Hepatocyte (in vitro differentiated cells): ENCODE data around the gene CAPRIN1. TPM values are rescaled to one million over a fixed set of nuclear protein-coding genes. Genes with fewer than 3 reads are reported as not detected.
"Not testable (repeated sequence)": the region's sequence is repeated elsewhere in the genome, so short reads cannot be mapped to it uniquely, and the experiment has no call there.

Experiments
- DNase-seq: peaks from one replicate; pipeline ENCODE4 v3.0.0-alpha.2; 2016; ENCODE audit warnings: low spot score
- H2AFZ ChIP-seq: fragments of 200-600 bp; sonication (generic); 2 replicates; pipeline ENCODE4 v1.6.0; 2016; ENCODE audit warnings: antibody characterized with exemption, mild to moderate bottlenecking
- H3K27ac ChIP-seq: fragments of 200-600 bp; sonication (generic); 2 replicates; pipeline ENCODE4 v1.5.1; 2016; ENCODE audit warnings: mild to moderate bottlenecking
- H3K27me3 ChIP-seq: fragments of 200-600 bp; sonication (generic); 2 replicates; pipeline ENCODE4 v1.6.1; 2016
- H3K36me3 ChIP-seq: fragments of 200-600 bp; sonication (generic); replicated peaks from 2 replicates; pipeline ENCODE4 v1.5.1; 2016; ENCODE audit warnings: low read depth; ENCODE audit not compliant: insufficient read depth
- H3K4me1 ChIP-seq: fragments of 200-600 bp; sonication (generic); 2 replicates; pipeline ENCODE4 v1.5.1; 2016; ENCODE audit warnings: mild to moderate bottlenecking, moderate library complexity; ENCODE audit not compliant: insufficient read depth
- H3K4me2 ChIP-seq: fragments of 200-600 bp; sonication (generic); 2 replicates; pipeline ENCODE4 v1.6.0; 2016
- H3K4me3 ChIP-seq: fragments of 200-600 bp; sonication (generic); 2 replicates; pipeline ENCODE4 v1.5.1; 2016; ENCODE audit warnings: mild to moderate bottlenecking
- H3K79me2 ChIP-seq: fragments of 200-600 bp; sonication (generic); 2 replicates; pipeline ENCODE4 v1.6.0; 2017; ENCODE audit warnings: mild to moderate bottlenecking
- H3K9me2 ChIP-seq: fragments of 200-600 bp; sonication (generic); replicated peaks from 2 replicates; pipeline ENCODE4 v1.6.0; 2017; ENCODE audit warnings: mild to moderate bottlenecking; ENCODE audit not compliant: insufficient read depth
- H3K9me3 ChIP-seq: fragments of 200-600 bp; sonication (generic); 2 replicates; pipeline ENCODE4 v1.5.1; 2016; ENCODE audit warnings: low read depth, mild to moderate bottlenecking
- H4K20me1 ChIP-seq: fragments of 200-600 bp; sonication (generic); 2 replicates; pipeline ENCODE4 v1.6.0; 2016; ENCODE audit warnings: mild to moderate bottlenecking; ENCODE audit not compliant: insufficient read depth, poor library complexity, severe bottlenecking
- EZH2 ChIP-seq: fragments of 200-600 bp; sonication (generic); IDR thresholded peaks from 2 replicates; pipeline ENCODE4 v1.6.1; 2016; ENCODE audit warnings: antibody characterized with exemption, mild to moderate bottlenecking, borderline replicate concordance
- EZH2phosphoT487 ChIP-seq: fragments of 200-600 bp; sonication (generic); IDR thresholded peaks from one replicate; pipeline ENCODE4 v1.6.1; 2018; ENCODE audit warnings: antibody characterized with exemption, mild to moderate bottlenecking, low read depth, moderate library complexity; ENCODE audit not compliant: unreplicated experiment, severe bottlenecking
- WGBS: methylation state at CpG from one replicate; pipeline ENCODE4 v1.1.6; 2016; ENCODE audit warnings: low lambda C conversion rate; ENCODE audit errors: missing lambda C conversion rate; 5-methylcytosine and 5-hydroxymethylcytosine counted together
- polyA plus RNA-seq: library from polyadenylated mRNA; unstranded; fragments of >200 nt; fragmentation: Nextera tagmentation; extraction: Ambion mirVana; gene quantifications from 2 replicates; pipeline ENCODE4 v1.2.1, GENCODE V29; 2016
- total RNA-seq: library from RNA; depleted of rRNA; stranded (reverse); fragments of >200 nt; gene quantifications from 2 replicates; pipeline ENCODE4 v1.2.3, GENCODE V29; 2014
- TF ChIP-seq, protein P1 (sequence below): fragments of 200-600 bp; sonication (generic); IDR thresholded peaks from 2 replicates; pipeline ENCODE4 v1.5.1; 2016; ENCODE audit warnings: antibody characterized with exemption, mild to moderate bottlenecking; ENCODE audit not compliant: poor library complexity

The CAPRIN1 gene
- total and polyA plus RNA-seq, 2 experiments from 2014 or later, result 102 to 217 TPM

DNA sequence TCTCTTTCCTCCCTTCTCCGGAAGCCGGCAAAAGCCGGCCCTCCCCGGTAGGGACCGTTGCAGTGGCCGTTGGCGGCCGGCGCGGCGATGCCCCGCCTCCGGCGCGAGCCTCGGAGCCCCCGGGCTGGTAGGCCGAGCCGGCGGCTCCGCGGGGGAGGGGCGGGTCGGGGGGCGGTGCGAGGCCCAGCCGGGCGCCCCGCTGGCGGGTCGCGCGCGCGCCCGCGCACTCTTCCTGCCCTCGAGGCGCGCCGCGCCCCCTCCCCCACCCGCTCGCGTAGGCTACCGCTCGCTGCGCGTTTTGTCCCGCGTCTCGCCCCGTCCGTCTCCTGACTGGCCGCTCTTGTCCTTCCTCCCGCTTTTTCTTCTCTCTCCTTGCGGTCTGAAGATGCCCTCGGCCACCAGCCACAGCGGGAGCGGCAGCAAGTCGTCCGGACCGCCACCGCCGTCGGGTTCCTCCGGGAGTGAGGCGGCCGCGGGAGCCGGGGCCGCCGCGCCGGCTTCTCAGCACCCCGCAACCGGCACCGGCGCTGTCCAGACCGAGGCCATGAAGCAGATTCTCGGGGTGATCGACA is 591 bp downstream of the CAPRIN1 start:
- Histone ChIP-seq H3K79me2 (peaks cover 49% of the 10 kb centered on the region), H3K27ac (peak overlapping the region; percentile 97), H3K4me2 (peak overlapping the region; percentile 84), H3K4me3 (peak overlapping the region; percentile 96), H3K4me1 (peaks cover 37% of the 10 kb centered on the region), H3K9me3 (no peaks in the 10 kb centered on the region), H2AFZ (peak overlapping the region; percentile 90), H3K27me3 (no peaks in the 10 kb centered on the region), H3K36me3 (no peaks in the 10 kb centered on the region), H3K9me2 (no peaks in the 10 kb centered on the region), H4K20me1 (peaks cover 37% of the 10 kb centered on the region)
- peak; percentile 97 for DNase-seq
- WGBS, result 1% methylated on average over 45 of the region's 82 CpGs
- no peak for TF ChIP-seq EZH2phosphoT487
- TF ChIP-seq EZH2, result no peak
- TF ChIP-seq, protein P1, sequence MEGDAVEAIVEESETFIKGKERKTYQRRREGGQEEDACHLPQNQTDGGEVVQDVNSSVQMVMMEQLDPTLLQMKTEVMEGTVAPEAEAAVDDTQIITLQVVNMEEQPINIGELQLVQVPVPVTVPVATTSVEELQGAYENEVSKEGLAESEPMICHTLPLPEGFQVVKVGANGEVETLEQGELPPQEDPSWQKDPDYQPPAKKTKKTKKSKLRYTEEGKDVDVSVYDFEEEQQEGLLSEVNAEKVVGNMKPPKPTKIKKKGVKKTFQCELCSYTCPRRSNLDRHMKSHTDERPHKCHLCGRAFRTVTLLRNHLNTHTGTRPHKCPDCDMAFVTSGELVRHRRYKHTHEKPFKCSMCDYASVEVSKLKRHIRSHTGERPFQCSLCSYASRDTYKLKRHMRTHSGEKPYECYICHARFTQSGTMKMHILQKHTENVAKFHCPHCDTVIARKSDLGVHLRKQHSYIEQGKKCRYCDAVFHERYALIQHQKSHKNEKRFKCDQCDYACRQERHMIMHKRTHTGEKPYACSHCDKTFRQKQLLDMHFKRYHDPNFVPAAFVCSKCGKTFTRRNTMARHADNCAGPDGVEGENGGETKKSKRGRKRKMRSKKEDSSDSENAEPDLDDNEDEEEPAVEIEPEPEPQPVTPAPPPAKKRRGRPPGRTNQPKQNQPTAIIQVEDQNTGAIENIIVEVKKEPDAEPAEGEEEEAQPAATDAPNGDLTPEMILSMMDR, result no peak

DNA sequence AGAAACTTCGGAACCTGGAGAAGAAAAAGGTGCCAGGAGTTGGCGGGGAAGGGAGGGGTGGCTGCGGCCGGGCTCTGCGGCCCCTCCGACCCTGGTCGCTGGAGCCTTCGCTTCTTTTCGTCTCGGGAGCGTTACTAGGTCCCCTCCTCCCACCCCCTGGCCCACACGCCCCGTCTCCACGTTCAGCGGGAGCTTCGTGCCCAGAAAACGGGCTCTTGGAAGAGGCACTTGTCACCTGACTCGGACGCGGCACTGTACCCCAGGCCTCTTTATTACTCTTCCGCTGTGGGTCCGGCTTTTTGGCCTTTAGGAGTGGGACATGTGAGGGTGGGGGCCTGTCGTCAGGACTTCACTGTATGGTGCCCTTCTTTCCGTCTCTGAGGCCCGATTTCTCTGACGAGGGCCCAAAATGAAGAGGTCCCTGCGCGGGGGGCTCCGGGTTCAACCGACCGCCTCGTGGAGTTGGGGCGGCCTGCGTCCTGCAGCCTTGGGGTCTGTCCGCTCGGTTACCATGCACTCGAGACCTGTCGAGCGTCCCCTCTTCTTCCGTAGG is 1.2 kb downstream of the CAPRIN1 start:
- under 1% methylated on average over 27 of the region's 40 CpGs for WGBS
- H3K9me3 ChIP-seq, result no peaks in the 10 kb centered on the region
- H3K4me1 ChIP-seq, result peaks cover 37% of the 10 kb centered on the region
- H3K27ac ChIP-seq, result peak overlapping the region; percentile 97
- peaks cover 43% of the 10 kb centered on the region for H4K20me1 ChIP-seq
- peak overlapping the region; percentile 96 for H3K4me3 ChIP-seq
- H3K27me3 ChIP-seq, result no peaks in the 10 kb centered on the region
- H3K36me3 ChIP-seq, result no peaks in the 10 kb centered on the region
- H3K4me2 ChIP-seq, result peak overlapping the region; percentile 84
- H2AFZ ChIP-seq, result peak overlapping the region; percentile 54
- H3K79me2 ChIP-seq, result peaks cover 55% of the 10 kb centered on the region
- no peaks in the 10 kb centered on the region for H3K9me2 ChIP-seq
- DNase-seq, result peak; percentile 48
- no peak for TF ChIP-seq EZH2
- TF ChIP-seq EZH2phosphoT487, result no peak
- TF ChIP-seq, protein P1, result no peak

DNA sequence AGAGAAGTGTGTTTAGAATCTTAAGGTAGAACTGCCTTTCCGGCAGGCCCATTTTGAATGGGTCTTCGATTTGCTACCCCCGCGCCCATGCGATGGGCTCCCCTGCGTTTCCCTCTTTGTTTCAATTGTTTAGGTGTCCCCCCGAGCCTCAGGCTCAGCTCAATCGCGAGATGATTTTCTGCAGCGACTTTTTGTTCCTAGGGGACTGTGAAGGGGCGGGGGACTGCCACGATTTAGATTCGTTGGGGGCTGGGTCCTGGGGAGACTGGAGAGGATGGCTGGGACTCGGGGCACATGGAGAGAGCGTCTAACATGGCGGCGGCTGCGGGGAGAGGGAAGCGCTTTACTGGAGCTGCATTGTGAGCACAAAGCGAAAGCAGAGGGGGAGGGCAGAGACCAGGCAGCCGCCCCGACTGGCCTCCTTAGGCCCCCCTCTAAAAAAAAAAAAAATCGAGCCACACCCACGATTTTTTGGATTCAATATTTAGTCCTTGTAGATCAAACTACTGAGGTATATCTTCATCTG is 1.7 kb downstream of the CAPRIN1 start:
- peak overlapping the region; percentile 97 for H3K27ac ChIP-seq
- H4K20me1 ChIP-seq, result peaks cover 48% of the 10 kb centered on the region
- H3K4me3 ChIP-seq, result peak overlapping the region; percentile 96
- H3K79me2 ChIP-seq, result peaks cover 60% of the 10 kb centered on the region
- H3K27me3 ChIP-seq, result no peaks in the 10 kb centered on the region
- peak overlapping the region; percentile 84 for H3K4me2 ChIP-seq
- H3K4me1 ChIP-seq, result peaks cover 37% of the 10 kb centered on the region
- H3K9me2 ChIP-seq, result no peaks in the 10 kb centered on the region
- peak overlapping the region; percentile 54 for H2AFZ ChIP-seq
- peak; percentile 85 for DNase-seq
- no peaks in the 10 kb centered on the region for H3K36me3 ChIP-seq
- no peak for TF ChIP-seq EZH2
- TF ChIP-seq, protein P1, result no peak
- TF ChIP-seq EZH2phosphoT487, result no peak
- WGBS, result 2% methylated on average over 24 of the region's 24 CpGs
- no peaks in the 10 kb centered on the region for H3K9me3 ChIP-seq

DNA sequence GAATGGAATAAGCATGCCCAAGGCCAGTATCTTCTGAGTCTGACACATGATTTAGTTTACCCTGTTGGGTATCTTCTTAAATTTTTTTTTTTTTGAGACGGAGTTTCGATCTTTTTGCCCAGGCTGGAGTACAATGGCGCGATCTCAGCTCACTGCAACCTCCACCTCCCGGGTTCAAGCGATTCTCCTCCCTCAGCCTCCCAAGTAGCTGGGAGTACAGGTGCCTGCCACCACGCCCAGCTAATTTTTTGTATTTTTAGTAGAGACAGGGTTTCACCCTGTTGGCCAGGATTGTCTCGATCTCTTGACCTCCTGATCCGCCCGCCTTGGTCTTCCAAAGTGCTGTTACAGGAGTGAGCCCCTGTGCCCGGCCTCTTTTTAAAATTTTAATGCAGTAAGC is 2.8 kb downstream of the CAPRIN1 start:
- Histone ChIP-seq H4K20me1 (peaks cover 60% of the 10 kb centered on the region), H3K27ac (peak overlapping the region; percentile 97)

More for the DNA sequence above, 2.8 kb downstream of the CAPRIN1 start:
- not testable (repeated sequence) for H3K27me3 ChIP-seq, H3K9me2 ChIP-seq, H2AFZ ChIP-seq, H3K36me3 ChIP-seq, DNase-seq, H3K9me3 ChIP-seq
- H3K4me2 ChIP-seq, result peak overlapping the region; percentile 84
- WGBS, result 83% methylated on average over 11 of the region's 11 CpGs
- peaks cover 72% of the 10 kb centered on the region for H3K79me2 ChIP-seq
- H3K4me1 ChIP-seq, result peaks cover 37% of the 10 kb centered on the region
- H3K4me3 ChIP-seq, result peak overlapping the region; percentile 96
